Effector memory CD4-positive, alpha-beta T cell (primary cell): ENCODE data around the gene NAXE.
"Not testable (repeated sequence)": the region's sequence is repeated elsewhere in the genome, so short reads cannot be mapped to it uniquely, and the experiment has no call there.

Source experiments
- DNase-seq, 3 donors: peaks; one replicate each; pipeline ENCODE4 v3.0.0-alpha.2; 2020
- H3K27ac ChIP-seq: 2 replicates; pipeline ENCODE4 v1.7.0; 2013; ENCODE audit warnings: mild to moderate bottlenecking, low read length, moderate library complexity; ENCODE audit not compliant: insufficient read depth, poor library complexity, severe bottlenecking
- H3K27me3 ChIP-seq: replicated peaks from 2 replicates; pipeline ENCODE4 v1.7.0; 2013; ENCODE audit warnings: mild to moderate bottlenecking, low read length; ENCODE audit not compliant: insufficient read depth, control insufficient read depth, poor library complexity, severe bottlenecking
- H3K36me3 ChIP-seq: 2 replicates; pipeline ENCODE4 v1.7.0; 2013; ENCODE audit warnings: mild to moderate bottlenecking, low read length, moderate library complexity; ENCODE audit not compliant: control insufficient read depth, insufficient read depth
- H3K4me1 ChIP-seq: 2 replicates; pipeline ENCODE4 v1.7.0; 2013; ENCODE audit warnings: low read length, mild to moderate bottlenecking; ENCODE audit not compliant: control insufficient read depth, insufficient read depth, poor library complexity, severe bottlenecking
- H3K4me3 ChIP-seq: 2 replicates; pipeline ENCODE4 v1.7.0; 2013; ENCODE audit warnings: low read length, low read depth, mild to moderate bottlenecking; ENCODE audit not compliant: insufficient read depth, poor library complexity, severe bottlenecking
- H3K9me3 ChIP-seq: 2 replicates; pipeline ENCODE4 v1.7.0; 2013; ENCODE audit warnings: mild to moderate bottlenecking, low read length, moderate library complexity; ENCODE audit not compliant: control insufficient read depth

Gene NAXE

GRCh38 chr1:156581661-156582387, 9.8 kb upstream of the NAXE start:
- Histone ChIP-seq H3K27ac (no peak overlapping the region), H3K27me3 (no peaks in the 10 kb centered on the region), H3K4me3 (no peak overlapping the region), H3K36me3 (no peaks in the 10 kb centered on the region), H3K4me1 (no peaks in the 10 kb centered on the region), H3K9me3 (no peaks in the 10 kb centered on the region)
- DNase-seq, result no peak

DNA sequence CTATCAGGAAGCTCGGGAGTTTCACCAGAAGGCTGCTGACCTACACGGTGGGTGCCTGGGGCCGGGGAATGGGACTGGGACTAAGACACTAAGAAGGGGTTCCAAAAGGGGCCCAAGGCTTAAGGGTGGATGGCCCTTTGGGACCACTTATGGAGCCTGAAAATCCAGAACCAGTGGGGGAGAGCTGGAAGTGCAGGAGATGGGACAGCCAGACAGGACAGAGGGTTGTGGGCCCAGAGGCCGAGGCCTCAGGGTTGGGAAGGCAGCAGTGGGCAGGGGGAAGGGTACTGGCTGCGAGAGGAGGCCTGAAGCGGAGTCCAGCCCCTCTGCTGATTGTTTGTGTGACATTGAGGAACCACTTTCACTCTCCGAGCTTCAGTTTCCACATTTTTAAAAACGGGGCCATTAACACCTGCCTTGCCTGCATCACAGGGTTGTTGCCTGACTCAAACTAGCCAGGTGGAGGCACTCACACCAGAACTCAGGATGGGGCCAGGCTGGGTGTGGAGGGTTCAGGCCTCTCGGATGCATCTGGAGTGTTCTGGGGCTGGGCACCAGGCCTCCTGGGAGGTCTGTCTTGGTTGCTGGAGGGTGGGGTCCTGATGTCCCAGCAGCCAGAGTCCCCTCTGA, 9.1 kb upstream of the NAXE start:
- no peak overlapping the region for H3K27ac ChIP-seq

DNA sequence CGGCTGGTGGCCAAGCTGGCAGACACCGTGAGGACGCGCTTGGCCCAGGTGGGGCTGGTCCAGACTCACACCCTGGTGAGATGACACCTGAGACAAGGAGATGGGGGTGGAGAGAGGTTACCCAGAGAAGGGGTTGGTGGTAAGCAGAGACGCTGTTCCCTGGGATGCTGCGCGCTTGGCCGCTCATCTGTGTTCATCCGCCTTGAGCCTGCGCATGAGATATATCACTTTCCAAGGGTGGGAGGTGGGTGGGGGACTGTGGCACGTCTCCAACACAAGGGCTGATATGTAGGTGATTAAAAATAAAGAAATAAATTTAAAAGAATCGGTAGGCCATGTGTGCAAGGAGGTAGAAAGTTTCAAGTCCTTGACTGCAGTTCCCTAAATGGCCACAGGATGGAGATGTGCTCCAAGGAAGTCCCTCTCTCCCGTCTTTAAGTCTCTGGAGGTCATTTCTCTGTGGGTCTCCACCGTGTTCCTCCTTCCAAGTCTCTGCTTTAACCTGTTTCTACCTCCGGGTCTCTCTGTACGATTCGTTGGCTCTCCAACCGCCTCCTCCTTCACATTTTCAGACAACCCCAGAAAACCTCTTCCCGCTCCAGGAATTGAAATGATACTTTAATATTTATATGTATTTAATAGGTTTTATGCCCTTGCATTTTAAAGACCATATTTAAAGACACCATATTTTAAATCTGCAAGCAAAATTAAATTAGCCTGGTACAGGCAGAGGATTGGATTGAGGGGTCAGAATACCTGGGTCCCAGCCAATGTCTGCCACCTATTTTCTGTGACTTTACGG, 7.6 kb upstream of the NAXE start:
- Histone ChIP-seq H3K4me3 (no peak overlapping the region), H3K36me3 (no peaks in the 10 kb centered on the region), H3K4me1 (no peaks in the 10 kb centered on the region), H3K27ac (no peak overlapping the region), H3K9me3 (no peaks in the 10 kb centered on the region), H3K27me3 (no peaks in the 10 kb centered on the region)
- peak; percentile 31 to 59 (median 35) for DNase-seq

More for the DNA sequence above, 9.1 kb upstream of the NAXE start:
- no peaks in the 10 kb centered on the region for H3K27me3 ChIP-seq
- H3K36me3 ChIP-seq, result no peaks in the 10 kb centered on the region
- H3K9me3 ChIP-seq, result no peaks in the 10 kb centered on the region
- H3K4me3 ChIP-seq, result no peak overlapping the region
- DNase-seq, result no peak
- no peaks in the 10 kb centered on the region for H3K4me1 ChIP-seq

GRCh38 chr1:156584813-156585212, 6.8 kb upstream of the NAXE start:
- H3K4me3 ChIP-seq, result no peak overlapping the region
- no peaks in the 10 kb centered on the region for H3K36me3 ChIP-seq
- no peaks in the 10 kb centered on the region for H3K9me3 ChIP-seq
- DNase-seq, result no peak
- no peaks in the 10 kb centered on the region for H3K4me1 ChIP-seq
- no peak overlapping the region for H3K27ac ChIP-seq
- no peaks in the 10 kb centered on the region for H3K27me3 ChIP-seq

- Histone ChIP-seq H3K4me1 (no peaks in the 10 kb centered on the region), H3K27me3 (no peaks in the 10 kb centered on the region), H3K27ac (no peak overlapping the region), H3K9me3 (no peaks in the 10 kb centered on the region), H3K4me3 (no peak overlapping the region), H3K36me3 (no peaks in the 10 kb centered on the region)
- no peak for DNase-seq
Measured at GRCh38 chr1:156586323-156586722, 5.3 kb upstream of the NAXE start.

- peaks cover under 1% of the 10 kb centered on the region for H3K4me1 ChIP-seq
- H3K9me3 ChIP-seq, result no peaks in the 10 kb centered on the region
- no peaks in the 10 kb centered on the region for H3K27me3 ChIP-seq
- no peak overlapping the region for H3K27ac ChIP-seq
- no peaks in the 10 kb centered on the region for H3K36me3 ChIP-seq
- DNase-seq, result no peak
- H3K4me3 ChIP-seq, result no peak overlapping the region
Measured at GRCh38 chr1:156586892-156587477, 4.6 kb upstream of the NAXE start.

DNA sequence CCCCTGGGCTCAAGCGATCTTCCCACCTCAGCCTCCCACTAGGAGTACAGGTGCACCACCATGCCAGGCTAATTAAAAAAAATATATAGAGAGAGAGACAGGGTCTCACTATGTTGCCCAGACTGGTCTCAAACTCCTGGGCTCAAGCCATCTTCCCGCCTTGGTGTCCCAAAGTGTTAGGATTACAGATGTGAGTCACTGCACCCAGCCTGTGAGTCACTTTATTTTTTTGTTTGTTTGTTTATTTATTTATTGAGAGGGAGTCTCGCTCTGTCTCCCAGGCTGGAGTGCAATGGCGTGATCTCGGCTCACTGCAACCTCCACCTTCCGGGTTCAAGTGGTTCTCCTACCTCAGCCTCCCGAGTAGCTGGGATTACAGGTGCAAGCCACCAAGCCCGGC, 3.6 kb upstream of the NAXE start:
- H3K4me3 ChIP-seq, H3K27me3 ChIP-seq, DNase-seq, H3K4me1 ChIP-seq, H3K36me3 ChIP-seq, H3K9me3 ChIP-seq, H3K27ac ChIP-seq: not testable (repeated sequence)

- Histone ChIP-seq H3K27ac (no peak overlapping the region), H3K27me3 (no peaks in the 10 kb centered on the region), H3K36me3 (peaks cover 5% of the 10 kb centered on the region), H3K4me3 (no peak overlapping the region), H3K9me3 (no peaks in the 10 kb centered on the region), H3K4me1 (peaks cover 6% of the 10 kb centered on the region)
- no peak for DNase-seq
Measured at GRCh38 chr1:156589546-156589945, 2.0 kb upstream of the NAXE start.

- Histone ChIP-seq H3K27me3 (no peaks in the 10 kb centered on the region), H3K4me1 (peaks cover 6% of the 10 kb centered on the region), H3K4me3 (no peak overlapping the region), H3K36me3 (peaks cover 13% of the 10 kb centered on the region), H3K27ac (peak overlapping the region; percentile 64), H3K9me3 (no peaks in the 10 kb centered on the region)
- DNase-seq, result no peak
Measured at GRCh38 chr1:156590326-156591180, 1.0 kb upstream of the NAXE start.
